HG03439 (cell line): ENCODE measurements around the gene DNAJC9.
"Not testable (repeated sequence)": the region's sequence is repeated elsewhere in the genome, so short reads cannot be mapped to it uniquely, and the experiment has no call there.

Source experiments
- ATAC-seq: cut with Tn5 transposase; IDR thresholded peaks from one replicate; pipeline ENCODE4 v1.9.1; 2021; ENCODE audit warnings: mild to moderate bottlenecking, moderate library complexity; ENCODE audit not compliant: unreplicated experiment

DNAJC9 gene

DNA sequence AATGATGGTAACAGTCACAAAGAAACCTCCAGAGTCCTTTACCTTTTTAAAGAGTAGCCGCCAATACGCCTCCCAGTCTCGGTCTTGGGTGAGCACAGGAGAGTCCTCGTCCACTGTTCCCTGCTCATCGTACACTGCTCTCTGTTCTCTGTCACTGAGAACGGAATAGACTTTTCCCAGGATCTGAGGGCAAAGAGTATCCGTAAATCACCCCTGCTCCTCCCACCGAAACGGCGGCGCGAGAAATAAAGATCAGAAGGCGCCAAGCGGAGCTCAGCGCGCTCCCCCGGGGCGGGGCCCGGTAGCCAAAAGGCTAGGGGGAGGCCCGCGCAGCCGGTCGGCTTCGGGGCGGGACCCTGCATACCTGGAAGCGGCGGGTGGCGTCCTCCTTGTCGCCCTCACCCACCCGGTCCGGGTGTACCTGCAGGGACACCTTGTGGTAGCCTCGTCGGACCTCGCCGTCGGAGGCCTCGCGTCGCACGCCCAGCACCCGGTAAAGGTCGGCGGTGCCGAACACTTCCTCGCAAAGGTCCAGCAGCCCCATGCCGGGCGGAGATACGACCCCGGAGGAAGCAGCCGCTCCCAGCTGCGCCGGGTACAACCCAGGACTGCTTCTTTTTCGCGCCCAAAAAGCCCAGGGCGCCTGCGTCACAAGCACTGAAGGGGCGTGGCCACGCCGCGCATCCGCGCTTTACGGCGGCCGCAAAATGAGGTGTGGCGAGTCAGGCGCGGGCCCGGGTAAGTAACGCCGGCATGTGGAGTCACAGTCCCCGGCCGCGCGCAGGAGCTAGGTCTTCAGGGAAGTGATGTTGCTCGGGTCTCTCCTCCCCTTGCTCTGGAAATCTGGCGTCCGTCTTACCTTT, at the start of gene DNAJC9:
DNAJC9 (minus strand) TSS at position 610 of the 863 bp plus-strand sequence; CDS start at position 544, 66 bp downstream.
- peak; percentile 73 for ATAC-seq

- no peak for ATAC-seq
These were observed 46.4 kb upstream of the DNAJC9 start for GRCh38 chr10:73293461-73293860.

DNA sequence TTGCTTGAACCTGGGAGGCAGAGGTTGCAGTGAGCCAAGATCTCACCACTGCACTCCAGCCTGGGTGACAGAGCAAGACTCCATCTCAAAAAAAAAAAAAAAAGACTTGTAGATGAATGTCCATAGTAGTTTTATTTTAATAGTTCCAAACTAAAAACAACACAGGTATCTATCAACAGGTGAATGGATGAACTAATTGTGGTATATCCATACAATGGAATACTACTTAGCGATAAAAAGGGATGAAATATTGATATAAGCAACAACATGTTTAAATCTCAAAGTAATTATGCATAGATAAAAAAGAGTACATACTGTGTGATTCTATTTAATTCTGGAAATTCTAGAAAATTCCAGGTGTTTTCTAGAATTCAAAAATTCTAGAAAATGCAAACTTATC, 42.9 kb upstream of the DNAJC9 start:
- ATAC-seq = no peak

DNA sequence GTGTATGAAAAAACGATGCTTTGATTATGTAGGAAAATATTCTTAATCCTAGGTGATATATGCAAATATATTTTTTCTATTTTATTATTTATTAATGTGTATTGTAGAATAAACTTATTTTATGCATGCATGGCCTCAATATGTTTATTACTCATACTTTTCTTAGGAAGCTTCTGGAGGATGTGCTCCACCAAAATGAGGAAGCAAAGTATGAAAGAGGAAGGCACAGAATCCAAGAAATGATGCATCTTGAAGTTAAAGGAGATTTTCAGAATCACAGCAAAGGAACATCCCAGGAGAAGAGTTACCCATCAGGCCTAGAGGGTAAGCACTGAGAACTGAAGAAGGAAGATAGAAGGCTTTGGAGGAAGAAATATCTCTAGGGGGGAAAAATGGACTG, 40.4 kb upstream of the DNAJC9 start:
- ATAC-seq = no peak

- no peak for ATAC-seq
These were observed 34.0 kb upstream of the DNAJC9 start for GRCh38 chr10:73281097-73281496.

DNA sequence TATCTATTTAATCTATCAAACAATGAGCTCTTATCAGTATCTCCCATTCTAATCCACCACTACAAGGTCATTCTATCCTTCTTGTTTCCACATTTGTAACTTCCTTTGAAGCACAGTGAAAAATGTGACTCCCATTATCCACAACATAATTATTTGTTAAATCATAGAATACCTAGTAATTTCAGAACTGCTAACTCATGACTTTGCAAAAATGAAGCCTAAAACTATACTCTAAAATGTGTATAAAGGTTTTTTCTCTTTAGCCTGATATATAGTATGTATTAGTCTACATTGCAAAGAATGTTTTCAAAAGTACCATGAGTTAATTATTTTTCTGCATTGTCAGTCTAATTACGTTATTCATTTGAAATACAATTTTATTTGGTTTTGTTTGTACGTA, 17.4 kb upstream of the DNAJC9 start:
- no peak for ATAC-seq

GRCh38 chr10:73263693-73264347, 16.8 kb upstream of the DNAJC9 start:
- ATAC-seq = no peak

- ATAC-seq = no peak
These were observed 16.0 kb upstream of the DNAJC9 start for GRCh38 chr10:73262880-73263555.

- no peak for ATAC-seq
These were observed 15.2 kb upstream of the DNAJC9 start for GRCh38 chr10:73262105-73262730.

- no peak for ATAC-seq
These were observed 14.4 kb upstream of the DNAJC9 start for GRCh38 chr10:73261362-73261995.

DNA sequence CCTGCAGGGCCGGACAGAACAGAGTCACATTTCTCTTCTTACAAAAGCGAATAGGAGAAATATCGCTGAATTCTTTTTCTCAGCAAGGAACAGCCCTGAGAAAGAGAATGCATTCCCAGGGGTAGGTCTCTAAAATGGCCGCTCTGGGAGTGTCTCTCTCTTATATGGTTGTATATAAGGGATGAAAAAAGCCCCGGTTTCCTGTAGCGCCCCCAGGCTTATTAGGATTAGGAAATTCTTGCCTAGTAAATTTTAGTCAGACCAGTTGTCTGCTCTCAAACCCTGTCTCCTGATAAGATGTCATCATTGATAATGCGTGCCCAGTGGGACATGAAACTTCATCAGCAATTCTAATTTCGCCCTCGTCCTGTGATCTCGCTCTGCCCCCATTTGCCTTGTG, 11.6 kb upstream of the DNAJC9 start:
- not testable (repeated sequence) for ATAC-seq

DNA sequence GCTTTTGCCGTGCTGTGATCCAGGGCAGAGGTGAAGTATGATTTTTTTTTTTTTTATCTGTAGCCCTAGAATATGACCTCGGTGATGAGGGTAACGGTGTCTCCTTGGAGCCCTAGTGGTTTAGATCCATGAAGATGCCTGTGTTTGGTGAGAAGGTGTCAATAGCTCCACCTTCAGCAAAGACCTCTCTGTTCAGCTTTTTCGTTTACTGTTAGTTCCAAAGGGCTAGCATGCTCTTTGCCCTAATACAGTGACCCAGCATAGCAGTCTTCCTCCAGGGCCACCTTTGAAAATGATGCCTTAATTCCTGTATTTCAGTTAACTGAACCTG, 6.1 kb upstream of the DNAJC9 start:
- no peak for ATAC-seq

- peak; percentile 83 for ATAC-seq
These were observed 5.6 kb upstream of the DNAJC9 start, which contains the start of gene MRPS16 for GRCh38 chr10:73252445-73253224. Gene MRPS16 (minus strand): TSS chr10:73252644. CDS start chr10:73252482, 162 bp downstream.

GRCh38 chr10:73251683-73252444, 4.8 kb upstream of the DNAJC9 start:
- no peak for ATAC-seq

DNA sequence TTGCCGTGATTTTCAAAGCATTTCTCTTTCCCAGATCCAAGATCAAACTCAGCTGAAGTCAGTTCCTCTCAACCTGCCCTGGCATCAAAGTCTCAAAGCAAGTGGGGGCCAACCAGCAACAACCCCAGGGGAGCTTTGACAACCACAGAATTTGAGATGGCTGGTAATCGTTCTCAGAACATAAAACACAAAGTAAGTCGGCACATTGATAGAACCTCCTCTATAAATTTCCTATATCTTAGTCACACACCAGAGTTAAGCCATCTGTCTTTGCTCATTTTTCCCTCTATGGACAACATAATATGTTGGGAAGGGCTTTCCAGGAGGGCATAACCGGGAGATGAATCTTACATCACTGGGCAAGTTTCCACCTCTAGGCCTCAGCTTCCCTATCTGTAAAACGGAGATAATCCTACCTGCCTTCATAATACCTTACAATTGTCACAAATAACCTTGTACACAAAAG, 1.2 kb upstream of the DNAJC9 start:
- ATAC-seq = no peak

GRCh38 chr10:73247509-73248258, 629 bp upstream of the DNAJC9 start:
- no peak for ATAC-seq

GRCh38 chr10:73246322-73246645, 771 bp downstream of the DNAJC9 start:
- no peak for ATAC-seq

GRCh38 chr10:73244866-73245477, 2.1 kb downstream of the DNAJC9 start:
- ATAC-seq = no peak
